Lung (tissue), 12 donors: ENCODE measurements around the gene VWA5B1. TPM values are rescaled to one million over a fixed set of nuclear protein-coding genes. Genes with fewer than 3 reads are reported as not detected.

Experiments
- ATAC-seq: fragments of 200-7000 bp; cut with Tn5 transposase; one replicate; pipeline ENCODE4 v1.9.1; 2020; ENCODE audit warnings: moderate number of reproducible peaks; ENCODE audit not compliant: insufficient read depth, low FRiP score
- DNase-seq, 3 donors: peaks; one replicate each; pipeline ENCODE4 v3.0.0-alpha.2; 2013 to 2017
- H3K27ac ChIP-seq, 2 donors: one replicate each; pipeline ENCODE4 v1.5.1; 2013; ENCODE audit warnings: mild to moderate bottlenecking in 2 of 2, moderate library complexity in 2 of 2, control low read depth in 1 of 2, inconsistent platforms in 1 of 2, low read depth in 1 of 2, low read length in 1 of 2
- H3K27me3 ChIP-seq, 3 donors: one replicate each; pipeline ENCODE4 v1.5.1; 2013; ENCODE audit warnings: low read length in 2 of 3; ENCODE audit not compliant: control insufficient read depth in 3 of 3, insufficient read depth in 3 of 3
- H3K36me3 ChIP-seq, 4 donors: one replicate each; pipeline ENCODE4 v1.5.1; 2013; ENCODE audit warnings: low read length in 4 of 4, mild to moderate bottlenecking in 1 of 4, moderate library complexity in 1 of 4; ENCODE audit not compliant: control insufficient read depth in 4 of 4, insufficient read depth in 4 of 4
- H3K4me1 ChIP-seq, 5 donors: one replicate each; pipeline ENCODE4 v1.5.1; 2013; ENCODE audit warnings: low read length in 5 of 5, mild to moderate bottlenecking in 2 of 5, moderate library complexity in 1 of 5; ENCODE audit not compliant: control insufficient read depth in 5 of 5, insufficient read depth in 5 of 5
- H3K4me3 ChIP-seq: one replicate; pipeline ENCODE4 v1.5.1; 2013; ENCODE audit warnings: mild to moderate bottlenecking, control low read depth, moderate library complexity
- H3K9ac ChIP-seq, 2 donors: one replicate each; pipeline ENCODE4 v1.5.1; 2013; ENCODE audit warnings: low read length in 2 of 2, control low read depth in 1 of 2; ENCODE audit not compliant: insufficient read depth in 1 of 2
- H3K9me3 ChIP-seq, 4 donors: one replicate each; pipeline ENCODE4 v1.5.1; 2013; ENCODE audit warnings: low read length in 3 of 4, mild to moderate bottlenecking in 1 of 4, moderate library complexity in 1 of 4; ENCODE audit not compliant: control insufficient read depth in 4 of 4, insufficient read depth in 3 of 4
- CTCF ChIP-seq: IDR thresholded peaks from 2 replicates; pipeline ENCODE4 v1.5.1; 2012; ENCODE audit warnings: mild to moderate bottlenecking; ENCODE audit errors: control extremely low read depth, extremely low read depth
- WGBS, 2 donors: extraction: QIAGEN DNeasy Blood & Tissue Kit; methylation state at CpG; one replicate each; pipeline ENCODE4 v1.1.7; 2013; 5-methylcytosine and 5-hydroxymethylcytosine counted together
- polyA plus RNA-seq, 2 donors: library from polyadenylated mRNA; stranded (reverse); fragments of 200-250 nt; gene quantifications; one replicate each; pipeline ENCODE4 v1.2.1, GENCODE V29; 2013
- total RNA-seq, 2 donors: library from RNA; depleted of rRNA in 1 of 2; stranded (reverse); fragments of >200 nt in 1 of 2; gene quantifications; one replicate each; pipeline ENCODE4 v1.2.1, GENCODE V29; 2014 to 2021
- donor health status: control.
- donor health status: control.
- donor health status: Bipolar disorder and iron deficiency.
- donor health status: healthy.
- donor health status: DM: yes; HTN: yes; CAD: no.

Gene VWA5B1
- total and polyA plus RNA-seq, 4 donors: 0.02 to 0.40 (median 0.26) TPM

GRCh38 chr1:20349971-20350370, 59.3 kb downstream of the VWA5B1 start:
- Histone ChIP-seq H3K4me1 (peaks cover 0 to 4% (median 2%) of the 10 kb centered on the region in 5 donors), H3K27ac (no peak overlapping the region), H3K4me3 (no peak overlapping the region), H3K27me3 (peaks cover 0 to 7% (median 6%) of the 10 kb centered on the region in 3 donors), H3K9ac (no peak overlapping the region), H3K36me3 (no peaks in the 10 kb centered on the region), H3K9me3 (peaks cover 0 to 5% (median 0%) of the 10 kb centered on the region in 4 donors)
- WGBS, 2 donors: 85 to 90% methylated on average over 12 of the region's 12 CpGs
- ATAC-seq: no peak
- no peak for TF ChIP-seq CTCF
- DNase-seq: no peak

- no peak for TF ChIP-seq CTCF
- Histone ChIP-seq H3K4me3 (no peak overlapping the region), H3K9me3 (peaks cover 0 to 5% (median 0%) of the 10 kb centered on the region in 4 donors), H3K9ac (no peak overlapping the region), H3K36me3 (no peaks in the 10 kb centered on the region), H3K27me3 (peaks cover 0 to 7% (median 5%) of the 10 kb centered on the region in 3 donors), H3K27ac (no peak overlapping the region), H3K4me1 (peaks cover 0 to 8% (median 3%) of the 10 kb centered on the region in 5 donors)
- 90 to 93% methylated on average over 7 of the region's 7 CpGs for WGBS, 2 donors
- ATAC-seq (no peak), DNase-seq (no peak)
Measured at GRCh38 chr1:20350421-20350820, 59.7 kb downstream of the VWA5B1 start.

GRCh38 chr1:20351911-20352701, 61.4 kb downstream of the VWA5B1 start:
- WGBS, 2 donors: 63 to 72% methylated on average over 9 of the region's 9 CpGs
- DNase-seq: no peak
- Histone ChIP-seq H3K9ac (no peak overlapping the region), H3K4me1 (peaks cover 0 to 25% (median 3%) of the 10 kb centered on the region in 5 donors), H3K27me3 (peaks cover 0 to 7% (median 3%) of the 10 kb centered on the region in 3 donors), H3K27ac (no peak overlapping the region), H3K36me3 (no peaks in the 10 kb centered on the region), H3K9me3 (peaks cover 0 to 3% (median 0%) of the 10 kb centered on the region in 4 donors), H3K4me3 (no peak overlapping the region)
- no peak for TF ChIP-seq CTCF
- no peak for ATAC-seq
